ENCODE data around the gene SCYL1. TPM values are rescaled to one million over a fixed set of nuclear protein-coding genes. Genes with fewer than 3 reads are reported as not detected.
A peak's percentile ranks its signal among the peaks of the same experiment; 100 is the strongest.

The SCYL1 gene
- total RNA-seq, 1 donor from 2014 or later = 57.2 TPM

DNA sequence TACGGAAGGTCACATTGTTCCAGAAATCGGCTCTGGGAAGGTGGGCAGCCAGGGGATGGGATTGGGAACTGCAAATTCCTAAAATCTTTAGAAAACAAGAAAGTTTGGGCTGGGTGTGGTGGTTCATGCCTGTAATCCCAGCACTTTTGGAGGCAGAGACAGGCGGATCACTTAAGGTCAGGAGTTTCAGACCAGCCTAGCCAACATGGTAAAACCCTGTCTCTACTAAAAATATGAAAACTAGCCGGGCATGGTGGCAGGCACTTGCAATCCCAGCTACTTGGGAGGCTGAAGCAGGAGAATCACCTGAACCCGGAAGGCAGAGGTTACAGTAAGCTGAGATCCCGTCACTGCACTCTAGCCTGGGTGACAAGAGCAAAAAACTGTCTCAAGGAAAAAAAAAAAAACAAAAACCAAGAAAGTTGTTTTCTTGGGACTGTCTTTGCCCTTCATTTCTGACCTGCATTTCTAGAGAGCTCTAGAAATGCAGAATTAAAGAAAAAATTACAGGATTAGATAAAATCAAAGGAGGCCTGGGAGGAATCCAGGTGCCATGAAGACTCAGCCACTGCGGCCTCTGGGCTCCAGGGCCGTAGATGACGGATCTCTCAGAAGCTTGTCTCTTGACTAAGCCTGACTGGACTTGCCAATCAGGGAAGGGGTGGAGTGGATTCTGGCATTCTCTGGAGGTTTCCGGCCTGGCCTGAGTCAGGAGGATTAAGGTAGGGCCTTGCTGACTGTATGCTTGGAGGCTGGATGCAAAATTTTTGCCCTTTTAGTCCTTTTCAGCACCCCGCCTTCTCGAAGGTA, 31.3 kb upstream of the SCYL1 start:
- DNase-seq (ENCODE audit: low read depth) = peak; percentile 95

- peak; percentile 32 for DNase-seq (ENCODE audit: low read depth)
These were observed 28.4 kb upstream of the SCYL1 start for GRCh38 chr11:65496304-65497140.

GRCh38 chr11:65497141-65498041, 27.5 kb upstream of the SCYL1 start:
- DNase-seq (ENCODE audit: low read depth) = peak; percentile 86

GRCh38 chr11:65498042-65498726, 26.7 kb upstream of the SCYL1 start:
- peak; percentile 59 for DNase-seq (ENCODE audit: low read depth)

DNA sequence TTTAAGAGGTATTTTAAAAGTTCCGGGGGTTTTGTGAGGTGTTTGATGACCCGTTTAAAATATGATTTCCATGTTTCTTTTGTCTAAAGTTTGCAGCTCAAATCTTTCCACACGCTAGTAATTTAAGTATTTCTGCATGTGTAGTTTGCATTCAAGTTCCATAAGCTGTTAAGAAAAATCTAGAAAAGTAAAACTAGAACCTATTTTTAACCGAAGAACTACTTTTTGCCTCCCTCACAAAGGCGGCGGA, 26.2 kb upstream of the SCYL1 start:
- DNase-seq (ENCODE audit: low read depth) = no peak

GRCh38 chr11:65498977-65499712, 25.7 kb upstream of the SCYL1 start, which contains the start of gene MALAT1:
Gene MALAT1 (plus strand): TSS chr11:65499045.
- DNase-seq (ENCODE audit: low read depth) = peak; percentile 82

GRCh38 chr11:65499713-65500386, 25.0 kb upstream of the SCYL1 start:
- DNase-seq (ENCODE audit: low read depth) = peak; percentile 12

- DNase-seq (ENCODE audit: low read depth) = no peak
These were observed 24.3 kb upstream of the SCYL1 start for GRCh38 chr11:65500387-65501185.

- no peak for DNase-seq (ENCODE audit: low read depth)
These were observed 23.8 kb upstream of the SCYL1 start for GRCh38 chr11:65501186-65501471.

DNA sequence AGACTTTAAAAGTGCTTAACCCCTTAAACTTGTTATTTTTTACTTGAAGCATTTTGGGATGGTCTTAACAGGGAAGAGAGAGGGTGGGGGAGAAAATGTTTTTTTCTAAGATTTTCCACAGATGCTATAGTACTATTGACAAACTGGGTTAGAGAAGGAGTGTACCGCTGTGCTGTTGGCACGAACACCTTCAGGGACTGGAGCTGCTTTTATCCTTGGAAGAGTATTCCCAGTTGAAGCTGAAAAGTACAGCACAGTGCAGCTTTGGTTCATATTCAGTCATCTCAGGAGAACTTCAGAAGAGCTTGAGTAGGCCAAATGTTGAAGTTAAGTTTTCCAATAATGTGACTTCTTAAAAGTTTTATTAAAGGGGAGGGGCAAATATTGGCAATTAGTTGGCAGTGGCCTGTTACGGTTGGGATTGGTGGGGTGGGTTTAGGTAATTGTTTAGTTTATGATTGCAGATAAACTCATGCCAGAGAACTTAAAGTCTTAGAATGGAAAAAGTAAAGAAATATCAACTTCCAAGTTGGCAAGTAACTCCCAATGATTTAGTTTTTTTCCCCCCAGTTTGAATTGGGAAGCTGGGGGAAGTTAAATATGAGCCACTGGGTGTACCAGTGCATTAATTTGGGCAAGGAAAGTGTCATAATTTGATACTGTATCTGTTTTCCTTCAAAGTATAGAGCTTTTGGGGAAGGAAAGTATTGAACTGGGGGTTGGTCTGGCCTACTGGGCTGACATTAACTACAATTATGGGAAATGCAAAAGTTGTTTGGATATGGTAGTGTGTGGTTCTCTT, 23.2 kb upstream of the SCYL1 start:
- no peak for DNase-seq (ENCODE audit: low read depth)

DNA sequence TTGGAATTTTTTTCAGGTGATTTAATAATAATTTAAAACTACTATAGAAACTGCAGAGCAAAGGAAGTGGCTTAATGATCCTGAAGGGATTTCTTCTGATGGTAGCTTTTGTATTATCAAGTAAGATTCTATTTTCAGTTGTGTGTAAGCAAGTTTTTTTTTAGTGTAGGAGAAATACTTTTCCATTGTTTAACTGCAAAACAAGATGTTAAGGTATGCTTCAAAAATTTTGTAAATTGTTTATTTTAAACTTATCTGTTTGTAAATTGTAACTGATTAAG, 22.7 kb upstream of the SCYL1 start:
- no peak for DNase-seq (ENCODE audit: low read depth)

GRCh38 chr11:65502555-65503367, 22.1 kb upstream of the SCYL1 start:
- DNase-seq (ENCODE audit: low read depth) = no peak

GRCh38 chr11:65503368-65503948, 21.4 kb upstream of the SCYL1 start:
- no peak for DNase-seq (ENCODE audit: low read depth)

- DNase-seq (ENCODE audit: low read depth) = no peak
These were observed 20.8 kb upstream of the SCYL1 start for GRCh38 chr11:65503949-65504673.

- DNase-seq (ENCODE audit: low read depth) = no peak
These were observed 20.0 kb upstream of the SCYL1 start for GRCh38 chr11:65504674-65505465.
